Measurements from ENCODE around the gene ROBO2.

DNA sequence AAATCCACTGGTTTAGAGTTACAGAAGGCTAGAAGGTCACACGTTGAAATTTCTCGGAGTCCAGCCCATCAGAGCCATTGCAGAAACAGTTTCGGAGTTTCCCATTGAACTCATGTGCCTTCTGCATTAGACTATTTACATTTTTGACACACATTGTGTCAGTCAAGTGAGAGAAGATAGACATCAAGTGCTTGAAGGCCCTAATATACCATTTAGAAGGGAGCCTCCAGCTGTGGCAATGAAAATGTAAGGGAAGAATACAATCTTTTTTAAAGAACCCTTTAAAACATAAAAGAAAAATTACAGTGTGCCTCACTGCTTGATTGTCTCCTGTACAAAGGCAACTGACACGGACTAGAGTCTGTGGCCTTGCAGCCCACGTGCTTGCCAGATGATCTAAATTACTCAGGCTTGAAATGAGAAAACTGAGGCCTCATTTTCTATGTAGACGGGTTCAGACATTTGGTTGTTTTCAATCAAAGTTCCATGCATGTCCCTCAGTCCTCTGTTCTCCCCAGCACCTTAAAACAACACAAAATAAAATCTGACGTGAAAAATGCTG is 650.5 kb downstream of the ROBO2 start:
- TF ChIP-seq POLR2A (IDR thresholded peaks at IDR 0.05; ENCODE audit: low read depth, low read length), result no peak
- no peak for TF ChIP-seq POLR2AphosphoS5 (IDR thresholded peaks at IDR 0.05; ENCODE audit: low read depth, low read length)
- TF ChIP-seq TAF1 (IDR thresholded peaks at IDR 0.05; ENCODE audit: borderline replicate concordance, low read depth, low read length), result no peak

Measured in GM12892 (cell line).